BE2C (cell line): ENCODE results near the gene ZNF736.
"Not testable (repeated sequence)": the region's sequence is repeated elsewhere in the genome, so short reads cannot be mapped to it uniquely, and the experiment has no call there.

Experiments used
- DNase-seq: peaks from one replicate; pipeline ENCODE4 v3.0.0-alpha.2; 2020
- H3K27me3 ChIP-seq: fragments of 250-450 bp; sonication (Bioruptor Pico); 2 replicates; pipeline ENCODE4 v1.5.1; 2020; ENCODE audit warnings: mild to moderate bottlenecking
- H3K36me3 ChIP-seq: fragments of 250-450 bp; sonication (Bioruptor Pico); 2 replicates; pipeline ENCODE4 v1.5.1; 2020; ENCODE audit warnings: mild to moderate bottlenecking
- H3K4me1 ChIP-seq: fragments of 250-450 bp; sonication (Bioruptor Pico); 2 replicates; pipeline ENCODE4 v1.5.1; 2020
- H3K4me3 ChIP-seq: 2 replicates; pipeline ENCODE4 v1.5.1; 2011; ENCODE audit warnings: low read depth, low read length
- H3K9me3 ChIP-seq: fragments of 250-450 bp; sonication (Bioruptor Pico); 2 replicates; pipeline ENCODE4 v1.5.1; 2020
- CTCF ChIP-seq: IDR thresholded peaks from 2 replicates; pipeline ENCODE4 v1.5.1; 2012; ENCODE audit warnings: mild to moderate bottlenecking, low read depth, low read length

Gene ZNF736

GRCh38 chr7:64320547-64321513, 7.1 kb downstream of the ZNF736 start:
- Histone ChIP-seq H3K4me3 (no peak overlapping the region), H3K9me3 (no peaks in the 10 kb centered on the region), H3K4me1 (no peaks in the 10 kb centered on the region), H3K36me3 (no peaks in the 10 kb centered on the region), H3K27me3 (no peaks in the 10 kb centered on the region)
- DNase-seq: no peak
- no peak for TF ChIP-seq CTCF

- DNase-seq, H3K4me3 ChIP-seq, H3K4me1 ChIP-seq, H3K27me3 ChIP-seq, H3K36me3 ChIP-seq, H3K9me3 ChIP-seq: not testable (repeated sequence)
Measured at GRCh38 chr7:64324166-64324565, 10.4 kb downstream of the ZNF736 start.

DNA sequence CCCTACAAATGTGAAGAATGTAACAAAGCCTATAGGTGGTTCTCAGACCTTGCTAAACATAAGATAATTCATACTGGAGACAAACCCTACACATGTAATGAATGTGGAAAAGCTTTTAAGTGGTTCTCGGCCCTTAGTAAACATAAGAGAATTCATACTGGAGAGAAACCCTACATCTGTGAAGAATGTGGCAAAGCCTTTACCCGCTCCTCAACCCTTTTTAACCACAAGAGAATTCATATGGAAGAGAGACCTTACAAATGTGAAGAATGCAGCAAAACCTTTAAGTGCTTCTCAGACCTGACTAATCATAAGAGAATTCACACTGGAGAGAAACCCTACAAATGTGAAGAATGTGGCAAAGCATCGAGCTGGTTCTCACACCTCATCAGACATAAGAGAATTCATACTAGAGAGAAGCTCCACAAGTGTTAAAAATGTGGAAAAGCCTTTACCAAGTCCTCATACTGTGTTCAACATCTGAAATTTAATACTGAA, 35.0 kb downstream of the ZNF736 start:
- H3K36me3 ChIP-seq, DNase-seq, H3K4me3 ChIP-seq, H3K4me1 ChIP-seq, H3K27me3 ChIP-seq: not testable (repeated sequence)
- peaks cover 14% of the 10 kb centered on the region for H3K9me3 ChIP-seq

- Histone ChIP-seq H3K9me3 (no peaks in the 10 kb centered on the region; the same call in none of the 2 replicates), H3K27me3 (no peaks in the 10 kb centered on the region), H3K36me3 (no peaks in the 10 kb centered on the region), H3K4me3 (no peak overlapping the region), H3K4me1 (no peaks in the 10 kb centered on the region)
- no peak for DNase-seq
- TF ChIP-seq CTCF: no peak
Measured at GRCh38 chr7:64359543-64359942, 45.8 kb downstream of the ZNF736 start.

- Histone ChIP-seq H3K4me1 (no peaks in the 10 kb centered on the region), H3K9me3 (no peaks in the 10 kb centered on the region), H3K4me3 (no peak overlapping the region), H3K27me3 (no peaks in the 10 kb centered on the region), H3K36me3 (no peaks in the 10 kb centered on the region)
- no peak for DNase-seq
- TF ChIP-seq CTCF: no peak
Measured at GRCh38 chr7:64371116-64371515, 57.4 kb downstream of the ZNF736 start.

- no peaks in the 10 kb centered on the region for H3K9me3 ChIP-seq
- DNase-seq: no peak
Measured at GRCh38 chr7:64373017-64373416, 59.3 kb downstream of the ZNF736 start.

More at GRCh38 chr7:64373017-64373416, 59.3 kb downstream of the ZNF736 start:
- Histone ChIP-seq H3K27me3 (no peaks in the 10 kb centered on the region), H3K4me3 (no peak overlapping the region), H3K4me1 (no peaks in the 10 kb centered on the region), H3K36me3 (no peaks in the 10 kb centered on the region)
- TF ChIP-seq CTCF: no peak
